IPS-18c (cell line): ENCODE data around the gene ALG12.
A peak's percentile ranks its signal among the peaks of the same experiment; 100 is the strongest.

Experiments
- H3K4me3 ChIP-seq: 2 replicates; pipeline ENCODE4 v1.7.0; 2013; ENCODE audit warnings: low read depth, mild to moderate bottlenecking, low read length, moderate library complexity; ENCODE audit not compliant: insufficient read depth
- H3K9me3 ChIP-seq: one replicate; pipeline ENCODE4 v1.6.1; 2013; ENCODE audit warnings: mild to moderate bottlenecking, low read length, moderate library complexity; ENCODE audit not compliant: control insufficient read depth, insufficient read depth

Gene ALG12

GRCh38 chr22:49925525-49926128, 7.4 kb upstream of the ALG12 start:
- H3K4me3 ChIP-seq: no peak overlapping the region
- H3K9me3 ChIP-seq: no peaks in the 10 kb centered on the region

- no peaks in the 10 kb centered on the region for H3K9me3 ChIP-seq
Observed at GRCh38 chr22:49924113-49924833, 6.0 kb upstream of the ALG12 start.

GRCh38 chr22:49923445-49923844, 5.2 kb upstream of the ALG12 start:
- no peak overlapping the region for H3K4me3 ChIP-seq
- H3K9me3 ChIP-seq: no peaks in the 10 kb centered on the region

More at GRCh38 chr22:49924113-49924833, 6.0 kb upstream of the ALG12 start:
- no peak overlapping the region for H3K4me3 ChIP-seq

- Histone ChIP-seq H3K9me3 (no peaks in the 10 kb centered on the region), H3K4me3 (no peak overlapping the region)
Observed at GRCh38 chr22:49922926-49923325, 4.7 kb upstream of the ALG12 start.

- Histone ChIP-seq H3K4me3 (no peak overlapping the region), H3K9me3 (no peaks in the 10 kb centered on the region)
Observed at GRCh38 chr22:49922484-49922883, 4.2 kb upstream of the ALG12 start.

- Histone ChIP-seq H3K9me3 (no peaks in the 10 kb centered on the region), H3K4me3 (no peak overlapping the region)
Observed at GRCh38 chr22:49921508-49922278, 3.5 kb upstream of the ALG12 start.

- Histone ChIP-seq H3K4me3 (no peak overlapping the region), H3K9me3 (no peaks in the 10 kb centered on the region)
Observed at GRCh38 chr22:49920859-49921258, 2.6 kb upstream of the ALG12 start.

- Histone ChIP-seq H3K4me3 (peak overlapping the region; percentile 67), H3K9me3 (no peaks in the 10 kb centered on the region)
Observed at GRCh38 chr22:49918911-49919881, 958 bp upstream of the ALG12 start.

- no peak overlapping the region for H3K4me3 ChIP-seq
- no peaks in the 10 kb centered on the region for H3K9me3 ChIP-seq
Observed at GRCh38 chr22:49916831-49917230, 1.4 kb downstream of the ALG12 start.

- Histone ChIP-seq H3K4me3 (no peak overlapping the region), H3K9me3 (no peaks in the 10 kb centered on the region)
Observed at GRCh38 chr22:49915610-49916009, 2.6 kb downstream of the ALG12 start.

- Histone ChIP-seq H3K9me3 (no peaks in the 10 kb centered on the region), H3K4me3 (no peak overlapping the region)
Observed at GRCh38 chr22:49914256-49914655, 4.0 kb downstream of the ALG12 start.

- Histone ChIP-seq H3K4me3 (no peak overlapping the region), H3K9me3 (no peaks in the 10 kb centered on the region)
Observed at GRCh38 chr22:49913446-49913845, 4.8 kb downstream of the ALG12 start.

- no peaks in the 10 kb centered on the region for H3K9me3 ChIP-seq
- H3K4me3 ChIP-seq: no peak overlapping the region
Observed at GRCh38 chr22:49913026-49913425, 5.2 kb downstream of the ALG12 start.

- Histone ChIP-seq H3K4me3 (no peak overlapping the region), H3K9me3 (no peaks in the 10 kb centered on the region)
Observed at GRCh38 chr22:49911881-49912625, 6.2 kb downstream of the ALG12 start.

GRCh38 chr22:49910229-49911155, 7.7 kb downstream of the ALG12 start:
- no peak overlapping the region for H3K4me3 ChIP-seq
- no peaks in the 10 kb centered on the region for H3K9me3 ChIP-seq
